Mucosa of gallbladder (tissue), 1 donor: Measurements from ENCODE around the gene YAP1. TPM values are rescaled to one million over a fixed set of nuclear protein-coding genes. Genes with fewer than 3 reads are reported as not detected.
"Not testable (repeated sequence)": the region's sequence is repeated elsewhere in the genome, so short reads cannot be mapped to it uniquely, and the experiment has no call there.

Experiments used
- DNase-seq: peaks from one replicate; pipeline ENCODE4 v3.0.0-alpha.2; 2020; ENCODE audit warnings: low spot score
- total RNA-seq: library from RNA; stranded (reverse); gene quantifications from one replicate; pipeline ENCODE4 v1.2.1, GENCODE V29; 2021
- donor health status: DM: no; HTN: no; CAD: no.

YAP1 gene
- total RNA-seq, 1 donor from 2014 or later: 154 TPM

DNA sequence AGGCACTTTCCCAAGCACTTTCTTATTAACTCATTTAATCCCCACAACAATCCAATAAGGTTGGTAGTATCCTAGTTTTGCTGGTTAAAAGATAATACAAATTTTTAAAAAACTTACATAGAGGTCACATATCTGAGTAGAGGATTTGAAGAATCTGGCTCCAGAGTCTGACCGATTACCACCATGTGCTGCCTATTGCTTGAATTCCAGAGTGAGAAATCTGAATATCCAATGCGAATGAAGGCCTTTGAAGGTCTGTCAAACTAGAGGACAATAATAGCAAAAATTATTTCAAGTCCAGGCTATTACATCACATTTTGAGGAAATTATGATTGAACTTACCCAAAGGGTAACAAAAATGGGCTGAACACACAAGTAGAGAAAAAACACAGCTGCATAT is 129.2 kb downstream of the YAP1 start:
- no peak for DNase-seq

DNA sequence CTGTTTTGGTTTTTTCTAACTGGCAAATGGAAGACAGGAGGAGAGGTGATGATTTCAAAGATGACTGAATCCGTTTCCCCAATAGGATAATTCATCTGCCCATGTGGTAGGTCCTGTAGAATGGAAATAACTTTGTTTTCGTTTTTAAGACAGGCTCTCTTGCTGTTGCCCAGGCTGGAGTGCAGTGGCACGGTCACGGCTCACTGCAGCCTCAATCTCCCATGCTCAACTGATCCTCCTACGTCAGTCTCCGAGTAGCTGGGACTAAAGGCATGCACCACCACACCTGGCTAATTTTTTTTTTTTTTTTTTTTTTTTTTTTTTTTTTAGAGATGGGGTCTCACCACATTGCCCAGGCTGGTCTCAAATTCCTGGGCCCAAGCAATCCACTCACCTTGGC is 129.7 kb downstream of the YAP1 start:
- DNase-seq: no peak

DNA sequence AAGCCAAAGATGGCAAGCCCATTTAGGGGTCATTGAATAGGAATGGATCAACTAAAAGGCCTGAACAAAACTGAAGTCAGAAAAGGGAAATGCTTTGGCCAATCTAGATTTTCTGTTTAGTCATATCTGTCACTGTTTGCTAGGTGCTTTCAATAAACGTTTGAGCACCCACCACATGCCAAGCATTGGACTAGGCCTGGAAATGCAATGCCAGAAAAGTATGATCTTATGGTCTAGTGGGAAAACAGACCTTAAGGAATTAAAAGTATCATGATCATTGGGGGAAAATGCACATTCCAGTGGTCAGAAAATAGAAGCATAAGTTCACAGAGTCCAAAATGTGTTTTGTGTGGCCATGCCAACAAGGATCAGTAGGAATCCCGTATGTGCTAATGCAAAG is 130.3 kb downstream of the YAP1 start:
- DNase-seq: no peak

DNA sequence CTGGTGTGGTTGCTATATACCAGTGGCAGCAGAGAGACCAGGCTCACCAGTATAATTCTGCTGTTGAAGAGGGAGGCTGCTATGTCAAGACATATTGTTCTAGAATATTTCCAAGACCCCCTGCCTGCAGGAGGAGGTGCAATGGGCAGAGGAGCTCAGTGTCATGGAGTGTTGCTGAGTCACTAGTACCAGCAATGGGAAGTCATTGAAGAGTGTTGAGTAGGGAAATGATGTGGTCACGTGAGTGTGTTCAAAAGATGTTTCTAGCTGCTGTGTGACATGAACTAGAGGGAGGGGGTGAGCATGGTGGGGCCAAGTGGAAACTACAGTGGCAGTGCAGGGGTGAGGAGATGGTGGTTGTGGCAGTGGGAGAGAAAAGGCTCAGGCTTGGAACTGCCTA is 130.8 kb downstream of the YAP1 start:
- no peak for DNase-seq

DNA sequence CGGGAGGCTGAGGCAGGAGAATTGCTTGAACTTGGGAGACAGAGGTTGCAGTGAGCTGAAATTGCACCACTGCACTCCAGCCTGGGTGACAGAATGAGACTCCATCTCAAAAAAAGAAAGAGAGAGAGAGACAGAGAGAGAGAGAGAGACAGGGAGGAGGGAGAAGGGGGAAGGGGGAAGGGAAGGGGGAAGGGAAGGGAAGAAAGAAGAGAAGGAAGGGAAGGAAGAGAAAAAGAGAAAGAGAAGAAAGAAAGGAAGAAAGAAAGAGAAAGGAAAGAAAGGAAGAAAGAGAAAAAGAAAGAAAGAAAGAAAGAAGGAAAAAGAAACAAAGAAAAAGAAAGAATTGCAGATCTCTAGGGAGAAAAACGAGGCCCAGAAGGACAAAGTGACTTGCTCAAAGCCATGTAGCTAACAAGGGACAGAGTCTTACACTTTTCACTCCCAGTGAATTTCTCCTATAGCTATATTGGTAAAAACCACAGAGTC is 133.2 kb downstream of the YAP1 start:
- no peak for DNase-seq

DNA sequence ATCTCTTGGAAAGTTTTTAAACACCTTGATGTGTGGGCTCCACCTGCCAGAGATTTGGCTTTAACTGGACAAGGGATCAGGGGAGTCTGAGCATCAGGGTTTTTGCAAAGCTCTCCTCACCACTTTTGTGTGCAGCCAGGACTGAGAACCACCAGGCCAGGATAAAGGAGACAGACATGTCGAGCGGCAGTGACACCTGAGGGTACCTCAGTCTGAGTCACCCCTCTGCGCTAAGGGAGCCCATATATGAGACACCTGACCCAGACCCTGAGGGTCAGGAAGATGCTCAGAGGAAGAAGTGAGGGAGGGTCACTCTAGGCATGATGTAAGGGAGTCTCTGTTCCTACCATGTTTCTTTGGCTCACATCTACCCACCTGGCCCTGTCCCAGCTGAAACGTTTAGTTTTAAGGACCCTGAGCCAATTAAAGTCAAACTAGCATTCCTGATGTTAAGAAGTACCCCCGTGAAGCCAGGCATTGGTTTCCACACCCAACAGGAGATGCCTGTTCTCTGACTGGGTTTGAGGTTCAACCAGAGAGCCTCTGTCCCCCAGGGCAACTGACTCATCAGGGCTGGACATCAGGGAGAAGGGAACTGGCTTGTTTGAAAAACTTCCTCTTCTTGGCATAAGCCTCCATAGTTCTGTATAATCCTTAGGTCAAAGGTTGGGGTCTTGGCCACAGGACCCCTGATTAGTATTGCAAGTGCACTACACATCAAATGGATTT is 134.6 kb downstream of the YAP1 start:
- DNase-seq: no peak

DNA sequence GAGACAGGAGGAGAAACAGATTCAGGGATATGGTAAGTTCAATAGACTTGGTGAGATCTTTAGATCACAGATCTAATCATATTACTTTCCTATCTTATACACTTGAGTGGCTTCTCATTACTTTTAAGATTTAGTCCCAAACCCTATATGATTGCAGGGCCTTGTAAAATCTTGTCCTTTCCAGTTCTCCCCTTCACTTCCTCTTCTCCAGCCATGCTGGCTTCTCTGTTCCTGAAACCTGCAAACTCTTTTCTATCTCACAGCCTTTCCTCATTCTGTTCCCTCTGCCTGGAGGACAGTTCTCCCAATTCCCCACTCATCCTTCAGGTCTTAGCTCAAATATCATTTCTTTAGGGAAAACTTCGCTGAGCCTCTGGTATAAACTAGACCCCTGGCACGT is 141.2 kb downstream of the YAP1 start:
- no peak for DNase-seq

DNA sequence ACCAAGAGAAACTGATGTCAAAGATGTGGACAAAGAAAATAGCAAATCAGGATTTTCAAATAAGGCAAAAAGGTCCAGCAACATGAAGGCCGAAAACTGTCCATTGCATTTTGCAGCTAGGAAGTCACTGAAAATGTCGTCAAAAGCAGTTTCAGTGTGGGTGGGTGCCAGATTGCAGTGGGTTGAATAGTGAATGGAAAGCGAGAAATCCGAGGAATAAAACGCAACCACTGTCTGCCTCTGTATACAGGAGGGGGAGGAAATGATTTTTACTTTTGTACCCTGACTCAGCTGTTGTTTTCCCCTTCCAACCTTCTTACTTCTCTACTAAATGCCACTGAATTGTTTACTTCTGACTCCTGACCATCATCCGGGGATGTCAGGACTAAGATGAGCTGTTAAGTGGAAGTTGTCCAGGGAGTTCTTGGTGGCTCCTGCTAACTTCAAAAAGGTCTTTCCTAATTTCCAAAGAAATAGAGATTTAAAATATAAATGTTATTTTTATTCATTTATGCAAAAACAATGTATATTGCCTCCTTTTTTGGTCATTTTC is 142.2 kb downstream of the YAP1 start:
- no peak for DNase-seq

DNA sequence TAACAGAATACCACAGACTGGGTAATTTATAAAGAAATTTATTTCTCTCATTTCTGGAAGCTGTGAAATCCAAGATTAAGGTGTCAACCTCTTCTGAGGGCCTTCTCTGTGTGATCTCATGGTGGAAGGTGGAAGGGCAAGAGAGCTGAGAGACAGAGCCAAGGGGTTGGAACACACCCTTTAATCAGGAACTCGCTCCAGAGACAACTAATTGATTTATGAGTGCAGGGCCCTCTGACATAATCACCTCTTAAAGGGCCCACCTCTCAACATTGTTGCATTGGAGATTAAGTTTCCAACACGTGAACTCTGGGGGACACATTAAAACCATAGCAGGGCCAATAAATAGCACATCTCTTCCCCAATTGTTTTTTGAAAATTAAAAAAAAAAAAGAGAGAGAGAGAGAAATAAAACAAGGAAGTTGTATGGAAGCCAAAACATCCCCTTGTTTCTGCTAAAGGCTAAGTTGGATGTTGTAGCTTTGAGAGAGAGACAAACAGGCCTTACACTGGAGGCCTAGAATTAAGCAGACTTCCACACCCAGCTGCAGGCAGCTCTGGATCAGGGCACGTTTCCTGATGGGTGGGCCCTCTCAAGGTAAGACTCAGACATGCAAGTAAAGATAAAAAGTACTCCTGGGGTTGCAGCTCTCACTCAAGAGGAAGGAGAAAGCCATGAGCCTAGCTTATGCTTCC is 142.9 kb downstream of the YAP1 start:
- DNase-seq: peak; percentile 60

DNA sequence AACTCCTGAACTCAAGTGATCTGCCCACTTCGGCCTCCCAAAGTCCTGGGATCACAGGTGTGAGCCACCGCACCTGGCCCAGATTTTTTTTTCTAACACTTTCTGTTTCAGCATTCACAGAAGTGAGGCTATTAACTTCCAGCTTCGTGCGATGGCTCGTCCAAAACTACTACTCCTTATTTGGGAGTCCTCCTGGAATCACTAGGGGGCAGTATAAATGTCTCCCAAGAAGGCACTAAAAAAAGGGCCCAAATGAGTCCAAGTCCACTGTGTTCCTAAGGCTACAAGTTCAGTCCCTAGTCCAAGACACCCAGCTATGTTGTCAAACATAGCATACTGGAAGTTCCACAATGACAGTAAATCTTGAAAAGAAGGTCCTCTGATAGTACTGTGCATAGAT is 143.8 kb downstream of the YAP1 start:
- DNase-seq: no peak

DNA sequence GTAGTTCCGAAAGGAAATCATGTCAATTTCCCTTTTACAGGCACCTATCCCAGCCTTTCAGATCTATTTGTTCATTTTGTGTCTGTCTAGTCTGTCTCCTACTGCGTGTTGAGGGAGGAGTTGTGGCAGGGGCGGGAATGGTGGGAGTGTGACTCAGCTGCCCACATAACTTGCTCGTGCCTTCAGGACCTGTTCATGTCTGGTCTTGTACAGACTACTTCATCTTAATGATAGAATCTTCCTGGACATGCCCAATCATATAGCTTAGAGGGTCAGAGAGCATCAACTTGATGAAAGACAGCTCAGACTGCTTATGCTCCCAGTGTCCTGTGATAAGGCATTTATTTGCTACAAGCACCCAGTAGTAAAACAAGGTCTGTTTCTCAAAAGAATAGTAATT is 146.0 kb downstream of the YAP1 start:
- DNase-seq: no peak

DNA sequence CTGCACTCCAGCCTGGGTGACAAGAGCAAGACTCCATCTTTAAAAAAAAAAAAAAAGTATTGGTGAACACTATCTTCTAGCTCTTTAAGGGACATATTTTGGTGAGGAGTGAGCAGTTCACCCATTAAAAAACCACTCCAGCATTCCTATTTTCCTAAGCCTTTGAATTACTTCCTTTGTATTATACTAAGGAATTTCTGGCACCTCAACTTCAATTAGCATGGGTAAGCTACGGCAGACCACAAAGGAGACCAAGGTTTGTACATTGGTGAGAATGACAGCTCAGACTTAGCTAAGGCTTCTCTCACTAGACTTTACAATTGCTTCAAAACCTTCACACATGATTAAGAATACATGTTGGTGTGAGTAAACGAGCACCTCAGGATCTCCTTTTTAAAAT is 150.0 kb downstream of the YAP1 start:
- DNase-seq: no peak

DNA sequence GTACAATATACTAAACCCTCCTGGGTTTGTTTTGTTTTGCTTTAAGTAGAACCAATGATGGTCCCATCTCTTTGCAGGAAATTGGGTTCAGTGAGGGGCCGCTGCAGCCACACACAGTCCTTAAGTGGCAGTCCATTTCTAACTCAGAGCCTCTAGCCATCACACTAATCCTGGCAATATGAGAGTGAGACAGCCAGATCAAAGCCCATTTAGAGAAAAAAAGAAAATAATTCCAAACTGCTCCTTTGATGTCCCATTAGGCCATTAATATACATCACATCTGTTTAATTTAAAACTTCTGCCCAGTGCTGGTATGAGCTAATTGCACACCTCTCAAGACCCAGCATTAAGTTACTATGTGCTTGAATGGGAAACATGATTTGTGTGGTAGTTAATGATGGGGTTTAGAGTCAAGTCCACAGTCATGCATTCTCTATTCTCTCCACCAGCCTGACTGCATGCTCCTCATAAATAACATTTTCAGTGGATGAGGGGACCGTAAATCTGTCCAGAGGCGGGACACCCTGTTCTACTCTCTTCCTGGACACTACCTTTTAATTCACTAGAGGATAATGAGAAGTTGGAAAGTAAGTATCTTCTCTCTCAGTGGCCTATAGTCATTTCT is 153.2 kb downstream of the YAP1 start:
- DNase-seq: no peak

DNA sequence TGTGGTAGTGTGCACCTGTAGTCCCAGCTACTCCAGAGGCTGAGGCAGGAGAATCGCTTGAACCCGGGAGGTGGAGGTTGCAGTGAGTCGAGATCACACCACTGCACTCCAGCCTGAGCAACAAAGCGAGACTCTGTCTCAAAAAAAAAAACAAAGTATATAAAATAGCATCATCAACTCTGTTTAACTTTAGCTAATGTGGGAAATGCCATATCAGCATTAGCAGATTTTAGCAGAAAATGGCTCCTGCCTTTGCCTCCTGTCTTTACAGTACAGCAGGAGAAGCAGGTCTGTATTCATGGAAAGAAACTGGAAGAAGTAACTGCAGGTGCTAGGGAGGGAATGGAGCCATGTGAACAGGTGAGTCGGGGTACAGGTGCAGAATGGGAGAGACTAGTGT is 154.5 kb downstream of the YAP1 start:
- not testable (repeated sequence) for DNase-seq

DNA sequence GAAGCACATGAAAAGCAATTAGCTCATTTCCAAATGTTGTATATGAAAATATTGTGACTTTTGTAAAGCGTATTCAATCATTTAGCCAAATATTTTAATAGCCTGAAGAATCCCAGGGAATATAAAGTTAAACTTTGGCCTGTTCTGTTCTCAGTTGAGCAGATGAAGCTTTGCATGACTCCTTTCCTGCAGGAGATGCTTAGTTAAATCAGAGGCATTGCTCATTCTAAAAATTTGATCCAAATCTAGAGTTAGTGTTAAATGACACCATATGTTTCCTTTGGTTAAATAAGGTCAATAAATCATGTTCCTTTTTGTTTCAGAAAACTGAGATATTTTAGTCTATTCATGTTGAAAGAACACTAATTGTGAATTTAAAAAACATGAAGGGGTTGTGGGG is 155.9 kb downstream of the YAP1 start:
- no peak for DNase-seq

DNA sequence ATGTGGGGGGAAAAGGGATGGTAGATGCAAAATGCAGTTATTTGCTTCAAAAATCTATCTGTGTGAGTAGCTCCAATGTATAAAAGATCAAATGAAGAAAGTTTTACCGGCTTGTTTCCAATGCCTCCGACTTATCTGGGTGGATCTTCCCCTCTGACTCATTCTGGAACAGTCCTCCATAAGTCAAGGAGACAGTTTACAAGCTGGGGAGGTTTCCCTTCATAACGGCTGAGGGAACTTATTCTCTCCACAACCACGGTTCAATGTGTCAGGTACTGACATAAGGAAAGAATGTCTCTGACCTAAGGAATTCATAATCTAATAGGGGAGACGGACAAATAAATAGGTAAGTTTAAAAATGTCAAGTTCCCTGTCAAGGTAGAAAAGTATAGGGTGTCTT is 157.4 kb downstream of the YAP1 start:
- no peak for DNase-seq

DNA sequence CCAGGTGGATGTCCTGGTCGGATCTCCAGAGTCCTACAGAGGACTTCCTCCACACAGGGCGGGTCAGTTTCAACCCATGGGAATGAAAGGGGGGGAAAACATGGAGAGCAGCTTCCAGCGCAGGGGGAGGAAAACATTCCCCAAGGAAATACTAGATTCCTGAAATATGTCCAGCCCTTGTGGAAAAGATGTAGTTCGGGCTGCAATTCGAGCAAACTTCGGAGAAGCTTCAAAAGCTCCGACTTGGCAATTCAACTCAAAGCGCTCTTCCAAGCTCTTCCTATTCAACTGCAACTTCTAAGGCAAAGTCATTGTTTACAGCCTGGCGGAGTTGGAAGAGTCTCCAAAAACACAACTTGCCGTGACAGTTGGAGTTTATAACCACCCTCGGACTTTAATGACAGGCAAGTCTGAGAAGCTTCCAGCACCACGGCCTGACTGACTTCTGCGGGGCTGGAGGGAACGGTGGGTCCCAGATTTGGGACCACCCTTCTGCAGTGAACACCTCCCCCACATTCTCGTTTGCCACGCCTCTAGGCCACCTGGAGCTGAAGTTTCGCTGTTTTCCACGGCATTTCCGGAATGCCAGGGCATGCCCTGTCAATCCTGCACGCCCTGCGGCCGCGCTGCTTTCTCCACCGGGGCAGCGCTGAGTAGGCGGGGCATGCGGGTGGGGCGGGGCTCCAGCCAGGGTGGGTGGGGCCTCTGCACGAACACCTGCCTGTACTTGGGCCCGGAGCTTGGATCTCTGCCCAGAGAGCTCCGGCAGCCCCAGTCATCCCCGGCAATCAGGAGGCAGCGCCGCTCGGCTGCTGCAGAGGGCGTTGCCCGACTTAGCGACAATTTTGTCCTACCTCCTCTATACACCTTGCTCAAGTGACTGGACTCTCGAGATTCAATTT is 158.1 kb downstream of the YAP1 start:
- peak; percentile 93 for DNase-seq

DNA sequence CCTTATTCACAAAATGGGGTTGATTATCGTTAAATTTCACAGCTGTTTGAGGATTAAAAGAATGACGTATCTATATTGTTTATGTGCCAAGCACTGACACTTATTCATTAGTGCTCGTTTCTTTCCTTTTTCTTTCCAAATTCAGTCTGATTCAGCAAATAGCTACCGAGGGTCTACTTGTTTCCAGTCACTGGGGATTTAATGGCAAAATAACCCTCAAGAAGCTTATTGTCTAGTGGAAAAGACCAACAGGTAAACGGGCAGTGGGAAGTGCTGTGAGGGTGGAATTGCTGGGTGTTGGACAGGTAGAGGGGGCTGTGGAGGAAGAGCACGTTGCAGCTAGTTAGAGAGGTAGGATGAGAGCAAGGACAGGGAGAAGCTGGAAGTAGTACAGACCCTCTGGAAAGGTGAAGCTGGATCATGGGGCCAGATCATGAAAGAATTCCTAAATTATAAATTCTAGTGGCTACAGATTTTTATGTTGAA is 158.8 kb downstream of the YAP1 start:
- DNase-seq: no peak

DNA sequence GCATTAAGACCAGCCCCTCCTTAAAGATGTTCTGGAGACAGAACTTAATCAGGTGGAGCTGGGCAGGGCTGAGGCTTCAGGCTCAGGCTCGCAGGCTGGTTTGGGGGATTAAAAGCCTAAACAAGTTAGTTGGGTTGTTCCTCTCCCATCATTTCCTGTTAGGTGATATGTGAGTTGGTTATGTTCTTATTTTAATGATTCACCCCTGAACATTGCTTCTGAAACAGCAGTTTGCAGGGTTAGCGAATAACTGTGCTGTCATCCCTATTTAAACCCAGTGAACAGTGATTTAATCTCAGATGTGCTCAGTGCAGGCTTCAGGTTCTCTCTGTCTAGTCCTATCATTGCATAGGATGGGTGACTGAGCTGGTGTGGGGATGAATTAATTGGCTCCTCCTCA is 159.7 kb downstream of the YAP1 start:
- DNase-seq: no peak

DNA sequence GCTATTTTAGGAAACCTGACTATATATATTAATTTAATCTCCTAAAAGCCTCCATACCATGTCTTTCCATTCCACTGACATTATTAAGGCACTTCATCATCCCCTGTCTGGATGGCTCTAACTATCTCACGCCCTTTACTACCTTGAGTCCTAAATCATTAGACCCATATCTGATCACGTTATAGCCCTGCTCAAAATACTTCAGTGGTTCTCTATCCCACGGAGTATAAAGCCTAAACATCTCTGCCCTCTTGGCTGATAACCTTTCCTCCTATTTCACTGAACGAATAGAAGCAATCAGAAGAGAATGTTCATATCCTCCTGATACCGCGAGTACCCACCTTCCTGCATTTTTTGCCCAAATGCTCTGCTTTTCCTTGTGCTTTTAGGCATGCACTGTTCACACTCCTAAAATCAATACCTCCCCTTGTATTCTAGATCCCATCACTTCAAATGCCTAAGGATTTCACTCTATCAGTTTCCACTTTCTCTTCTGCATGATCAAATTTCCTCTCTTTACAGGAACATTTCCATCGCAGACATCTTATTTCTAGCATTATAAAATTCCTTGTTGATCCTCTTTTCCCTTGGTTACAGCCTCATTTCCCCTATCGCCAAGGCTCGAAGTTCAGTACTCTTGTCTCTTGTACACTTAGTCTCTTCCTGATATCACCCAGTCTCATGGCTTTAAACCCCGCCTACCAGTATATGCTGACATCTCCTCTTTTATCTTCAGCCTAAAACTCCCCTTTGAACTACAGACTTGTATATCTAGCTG is 162.0 kb downstream of the YAP1 start:
- no peak for DNase-seq

DNA sequence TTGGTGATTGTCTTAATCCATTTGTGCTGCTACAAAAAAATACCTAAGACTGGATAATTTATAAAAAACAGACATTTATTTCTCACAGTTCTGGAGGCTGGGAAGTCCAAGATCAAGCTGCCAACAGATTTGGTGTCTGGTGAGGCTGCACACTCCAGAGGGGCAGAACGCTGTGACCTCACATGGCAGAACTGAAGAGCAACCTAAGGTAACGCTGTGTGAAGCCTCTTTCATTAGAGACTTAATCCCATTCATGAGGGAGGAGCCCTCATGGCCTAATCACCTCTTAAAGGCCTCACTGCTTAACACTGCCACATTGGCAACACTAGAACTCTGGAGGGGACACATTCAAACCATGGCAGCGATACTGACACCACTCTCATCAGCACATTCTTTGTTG is 164.4 kb downstream of the YAP1 start:
- no peak for DNase-seq
